ENCODE measurements around the gene MED9.

- TF ChIP-seq POLR2AphosphoS5 (IDR thresholded peaks at IDR 0.05; ENCODE audit: insufficient read depth, low read depth, low read length) (no peak), CTCF (IDR thresholded peaks at IDR 0.05; ENCODE audit: extremely low read depth in 1 of 2, insufficient read depth in 1 of 2, low read depth in 1 of 2, low read length in 2 of 2) (no peak), MYC (IDR thresholded peaks at IDR 0.05; ENCODE audit: low read depth, low read length) (no peak), EZH2 (IDR thresholded peaks at IDR 0.05; ENCODE audit: borderline replicate concordance, low read depth, low read length, severe bottlenecking) (no peak), POLR2A (IDR thresholded peaks at IDR 0.05; ENCODE audit: low read depth, low read length) (no peak), MAX (IDR thresholded peaks at IDR 0.05; ENCODE audit: insufficient read depth, insufficient read length) (no peak), FOS (IDR thresholded peaks at IDR 0.05; ENCODE audit: borderline replicate concordance, insufficient read depth, low read length) (no peak)
Measured at GRCh38 chr17:17493249-17493985, 16.6 kb downstream of the MED9 start.

All from endothelial cell of umbilical vein (primary cell).